Measurements from ENCODE around the gene CHST7.

The CHST7 gene

GRCh38 chrX:46601283-46601682 lies 27.7 kb downstream of the CHST7 start:
- DNase-seq (ENCODE audit: low read depth in 1 of 2, low spot score in 1 of 2) = no peak

GRCh38 chrX:46602468-46603102 lies 29.0 kb downstream of the CHST7 start:
- DNase-seq (ENCODE audit: low read depth in 1 of 2, low spot score in 1 of 2) = no peak

- no peak for DNase-seq (ENCODE audit: low read depth in 1 of 2, low spot score in 1 of 2)
These were observed 34.4 kb downstream of the CHST7 start for GRCh38 chrX:46607916-46608315.

- DNase-seq (ENCODE audit: low read depth in 1 of 2, low spot score in 1 of 2) = no peak
These were observed 36.6 kb downstream of the CHST7 start for GRCh38 chrX:46610070-46610658.

GRCh38 chrX:46611658-46612362 lies 38.2 kb downstream of the CHST7 start:
- no peak for DNase-seq (ENCODE audit: low read depth in 1 of 2, low spot score in 1 of 2)

GRCh38 chrX:46617906-46618305 lies 44.3 kb downstream of the CHST7 start:
- no peak for DNase-seq (ENCODE audit: low read depth in 1 of 2, low spot score in 1 of 2)

- DNase-seq (ENCODE audit: low read depth in 1 of 2, low spot score in 1 of 2) = no peak
These were observed 45.4 kb downstream of the CHST7 start for GRCh38 chrX:46618947-46619346.

GRCh38 chrX:46620505-46620904 lies 46.9 kb downstream of the CHST7 start:
- no peak for DNase-seq (ENCODE audit: low read depth in 1 of 2, low spot score in 1 of 2)

- no peak for DNase-seq (ENCODE audit: low read depth in 1 of 2, low spot score in 1 of 2)
These were observed 48.0 kb downstream of the CHST7 start for GRCh38 chrX:46621572-46621971.

- no peak for DNase-seq (ENCODE audit: low read depth in 1 of 2, low spot score in 1 of 2)
These were observed 50.7 kb downstream of the CHST7 start for GRCh38 chrX:46624090-46624786.

- DNase-seq (ENCODE audit: low read depth in 1 of 2, low spot score in 1 of 2) = no peak
These were observed 53.0 kb downstream of the CHST7 start for GRCh38 chrX:46626566-46626965.

GRCh38 chrX:46627062-46627461 lies 53.5 kb downstream of the CHST7 start:
- no peak for DNase-seq (ENCODE audit: low read depth in 1 of 2, low spot score in 1 of 2)

GRCh38 chrX:46627711-46628419 lies 54.3 kb downstream of the CHST7 start:
- no peak for DNase-seq (ENCODE audit: low read depth in 1 of 2, low spot score in 1 of 2)

GRCh38 chrX:46628460-46629371 lies 55.2 kb downstream of the CHST7 start:
- DNase-seq (ENCODE audit: low read depth in 1 of 2, low spot score in 1 of 2) = no peak

GRCh38 chrX:46630141-46630540 lies 56.6 kb downstream of the CHST7 start:
- no peak for DNase-seq (ENCODE audit: low read depth in 1 of 2, low spot score in 1 of 2)

- DNase-seq (ENCODE audit: low read depth in 1 of 2, low spot score in 1 of 2) = no peak
These were observed 61.0 kb downstream of the CHST7 start for GRCh38 chrX:46634577-46634976.

- no peak for DNase-seq (ENCODE audit: low read depth in 1 of 2, low spot score in 1 of 2)
These were observed 61.6 kb downstream of the CHST7 start for GRCh38 chrX:46635186-46635585.

- no peak for DNase-seq (ENCODE audit: low read depth in 1 of 2, low spot score in 1 of 2)
These were observed 62.7 kb downstream of the CHST7 start for GRCh38 chrX:46636223-46636622.

GRCh38 chrX:46637938-46638337 lies 64.4 kb downstream of the CHST7 start:
- DNase-seq (ENCODE audit: low read depth in 1 of 2, low spot score in 1 of 2) = no peak

GRCh38 chrX:46642145-46642544 lies 68.6 kb downstream of the CHST7 start:
- DNase-seq (ENCODE audit: low read depth in 1 of 2, low spot score in 1 of 2) = no peak
